Esophagus muscularis mucosa (tissue), 4 donors: ENCODE results near the gene STAT6. TPM values are rescaled to one million over a fixed set of nuclear protein-coding genes. Genes with fewer than 3 reads are reported as not detected.
"Not testable (repeated sequence)": the region's sequence is repeated elsewhere in the genome, so short reads cannot be mapped to it uniquely, and the experiment has no call there.

ENCODE experiments used
- DNase-seq: peaks from one replicate; pipeline ENCODE4 v3.0.0-alpha.2; 2017; ENCODE audit errors: extremely low spot score
- H3K27ac ChIP-seq, 4 donors: fragments of 200-600 bp; sonication (generic); replicated peaks in 1 of 4; 1 replicate in 3 of 4; 2 replicates in 1 of 4; pipeline ENCODE4 v1.5.1; 2016 to 2019; ENCODE audit warnings: mild to moderate bottlenecking in 1 of 4
- H3K27me3 ChIP-seq, 4 donors: fragments of 200-600 bp; sonication (generic); one replicate each; pipeline versions ENCODE4 v1.5.1 to v1.6.0; 2016 to 2019
- H3K36me3 ChIP-seq, 4 donors: fragments of 200-600 bp; sonication (generic); one replicate each; pipeline ENCODE4 v1.5.1; 2016 to 2019
- H3K4me1 ChIP-seq, 4 donors: fragments of 200-600 bp; sonication (generic); one replicate each; pipeline ENCODE4 v1.5.1; 2016 to 2019
- H3K4me3 ChIP-seq, 4 donors: fragments of 200-600 bp; sonication (generic); 1 replicate in 2 of 4; 2 replicates in 2 of 4; pipeline ENCODE4 v1.5.1; 2016 to 2019; ENCODE audit warnings: mild to moderate bottlenecking in 4 of 4, moderate library complexity in 1 of 4
- H3K9me3 ChIP-seq, 4 donors: fragments of 200-600 bp; sonication (generic); 1 replicate in 3 of 4; 2 replicates in 1 of 4; pipeline ENCODE4 v1.5.1; 2016 to 2019
- EP300 ChIP-seq: sonication (generic); formaldehyde crosslinking; IDR thresholded peaks from one replicate; pipeline ENCODE4 v1.6.1; 2017; ENCODE audit warnings: antibody characterized with exemption
- POLR2A ChIP-seq: fragments of 450-650 bp; IDR thresholded peaks from one replicate; pipeline ENCODE4 v1.6.1; 2017; ENCODE audit warnings: antibody characterized with exemption, moderate library complexity, mild to moderate bottlenecking, low read depth
- POLR2AphosphoS5 ChIP-seq, 2 donors: sonication (generic); formaldehyde crosslinking; IDR thresholded peaks; one replicate each; pipeline ENCODE4 v1.6.1; 2017; ENCODE audit warnings: antibody characterized with exemption in 2 of 2
- WGBS: methylation state at CpG from one replicate; pipeline ENCODE4 v1.1.5; 2018; 5-methylcytosine and 5-hydroxymethylcytosine counted together
- intact Hi-C: fragments of 100-400 bp; cut with DNase I; formaldehyde crosslinking; loops from one replicate; pipeline ENCODE4 v1.15.1; 2023
- total RNA-seq, 4 donors: library from RNA; depleted of rRNA; stranded (reverse); fragments of >200 nt; gene quantifications; one replicate each; pipeline versions ENCODE4 v1.1.0 to v1.2.1, GENCODE V29; 2016
- TF ChIP-seq, protein P1 (sequence below), 3 experiments: fragments of 200-600 bp in 2 of 3; fragments of 450-650 bp in 1 of 3; sonication (generic) in 2 of 3; IDR thresholded peaks; one replicate each; pipeline ENCODE4 v1.5.1; 2017 to 2019; ENCODE audit warnings: antibody characterized with exemption in 3 of 3, mild to moderate bottlenecking in 2 of 3, moderate library complexity in 1 of 3

STAT6 gene
- total RNA-seq, 4 donors from 2014 or later: 111 to 168 (median 157) TPM

DNA sequence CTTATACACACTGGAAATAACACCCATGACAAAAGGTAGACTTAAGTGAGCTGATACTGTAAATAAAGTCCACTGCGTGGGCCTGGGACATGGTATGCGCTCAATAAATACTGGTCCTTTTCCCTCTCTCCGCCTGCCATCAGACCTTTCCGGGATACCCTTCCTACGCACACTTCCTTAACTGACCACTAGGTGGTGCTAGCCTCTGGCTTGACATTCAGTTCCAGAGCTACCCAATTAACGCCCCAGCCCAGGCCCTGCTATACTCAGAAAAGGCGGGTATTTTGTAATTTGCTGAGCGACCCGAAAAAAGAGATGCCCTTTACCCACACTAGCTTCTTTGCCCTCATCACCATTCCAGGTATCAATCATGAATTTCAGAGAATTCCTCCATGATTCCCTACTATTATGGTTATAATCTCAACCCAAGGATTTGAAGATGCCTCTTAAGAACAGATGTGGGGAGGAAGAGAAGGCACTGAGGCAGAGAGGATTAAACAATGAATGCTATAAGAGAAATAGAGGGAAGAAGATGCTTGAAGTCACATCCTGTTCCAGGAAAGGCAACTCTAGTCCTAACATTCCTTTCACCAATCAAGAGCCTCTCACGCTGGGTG, 13.2 kb upstream of the STAT6 start:
- no peaks in the 10 kb centered on the region for H3K9me3 ChIP-seq
- DNase-seq: no peak
- H3K4me1 ChIP-seq: peaks cover 4 to 19% (median 17%) of the 10 kb centered on the region in 4 donors
- H3K36me3 ChIP-seq: no peaks in the 10 kb centered on the region
- intact Hi-C loops: loop anchor here (2.0 kb wide), 1 partner anchor 58 kb away; no protein-coding TSS in a partner anchor
- TF ChIP-seq POLR2A: no peak
- peak in 1 of 2 donors; percentile 39 for TF ChIP-seq POLR2AphosphoS5 (IDR thresholded peaks at IDR 0.05)
- TF ChIP-seq, protein P1, sequence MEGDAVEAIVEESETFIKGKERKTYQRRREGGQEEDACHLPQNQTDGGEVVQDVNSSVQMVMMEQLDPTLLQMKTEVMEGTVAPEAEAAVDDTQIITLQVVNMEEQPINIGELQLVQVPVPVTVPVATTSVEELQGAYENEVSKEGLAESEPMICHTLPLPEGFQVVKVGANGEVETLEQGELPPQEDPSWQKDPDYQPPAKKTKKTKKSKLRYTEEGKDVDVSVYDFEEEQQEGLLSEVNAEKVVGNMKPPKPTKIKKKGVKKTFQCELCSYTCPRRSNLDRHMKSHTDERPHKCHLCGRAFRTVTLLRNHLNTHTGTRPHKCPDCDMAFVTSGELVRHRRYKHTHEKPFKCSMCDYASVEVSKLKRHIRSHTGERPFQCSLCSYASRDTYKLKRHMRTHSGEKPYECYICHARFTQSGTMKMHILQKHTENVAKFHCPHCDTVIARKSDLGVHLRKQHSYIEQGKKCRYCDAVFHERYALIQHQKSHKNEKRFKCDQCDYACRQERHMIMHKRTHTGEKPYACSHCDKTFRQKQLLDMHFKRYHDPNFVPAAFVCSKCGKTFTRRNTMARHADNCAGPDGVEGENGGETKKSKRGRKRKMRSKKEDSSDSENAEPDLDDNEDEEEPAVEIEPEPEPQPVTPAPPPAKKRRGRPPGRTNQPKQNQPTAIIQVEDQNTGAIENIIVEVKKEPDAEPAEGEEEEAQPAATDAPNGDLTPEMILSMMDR (IDR thresholded peaks at IDR 0.05): peak; percentile 98 to 99 (median 99)
- H3K4me3 ChIP-seq: no peak overlapping the region
- 14% methylated on average over 10 of the region's 10 CpGs for WGBS
- no peak overlapping the region for H3K27ac ChIP-seq
- peaks cover 0 to 2% (median 0%) of the 10 kb centered on the region in 4 donors for H3K27me3 ChIP-seq

DNA sequence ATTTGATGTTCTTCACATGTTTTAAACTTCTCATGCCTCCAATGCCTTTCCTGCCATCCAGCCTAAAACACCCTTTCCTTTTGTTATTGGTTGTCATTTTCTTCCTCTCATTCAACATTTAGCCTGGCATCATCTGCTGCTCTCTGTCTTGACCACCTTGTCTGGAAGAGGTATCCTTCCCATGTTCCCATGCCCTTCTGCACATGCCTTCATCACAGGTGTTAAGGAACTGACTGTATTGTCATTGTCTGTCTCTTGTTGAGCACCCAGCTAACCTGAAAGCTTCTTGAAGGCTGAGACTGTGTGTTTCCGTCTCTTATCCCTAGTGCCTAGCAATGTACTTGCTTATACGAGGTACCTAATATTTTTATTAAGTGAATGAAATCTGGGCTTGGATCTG, 12.7 kb upstream of the STAT6 start:
- no peak overlapping the region for H3K27ac ChIP-seq
- no peak for DNase-seq
- peaks cover 0 to 2% (median 0%) of the 10 kb centered on the region in 4 donors for H3K27me3 ChIP-seq
- peaks cover 4 to 17% (median 12%) of the 10 kb centered on the region in 4 donors for H3K4me1 ChIP-seq
- no peak for TF ChIP-seq EP300
- TF ChIP-seq POLR2A: no peak
- TF ChIP-seq POLR2AphosphoS5 (IDR thresholded peaks at IDR 0.05): no peak
- TF ChIP-seq, protein P1 (IDR thresholded peaks at IDR 0.05): no peak
- WGBS: 28% methylated on average over 2 of the region's 2 CpGs
- intact Hi-C loops: loop anchor here (2.0 kb wide), 1 partner anchor 59 kb away; no protein-coding TSS in a partner anchor
- H3K4me3 ChIP-seq: no peak overlapping the region
- no peaks in the 10 kb centered on the region for H3K9me3 ChIP-seq
- no peaks in the 10 kb centered on the region for H3K36me3 ChIP-seq

DNA sequence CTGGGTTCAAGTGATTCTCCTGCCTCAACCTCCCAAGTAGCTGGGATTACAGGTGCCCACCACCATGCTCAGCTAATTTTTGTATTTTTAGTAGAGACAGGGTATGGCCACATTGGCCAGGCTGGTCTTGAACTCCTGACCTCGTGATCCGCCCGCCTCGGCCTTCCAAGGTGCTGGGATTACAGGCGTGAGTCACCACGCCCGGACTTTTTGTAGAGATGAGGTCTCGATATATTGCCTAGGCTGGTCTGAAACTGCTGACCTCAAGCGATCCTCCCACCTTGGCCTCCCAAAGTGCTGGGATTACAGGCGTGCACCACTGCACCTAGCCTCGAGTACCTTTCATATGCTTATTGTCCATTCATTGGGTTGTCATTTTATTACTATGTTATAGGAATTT, 9.6 kb upstream of the STAT6 start:
- H3K4me3 ChIP-seq, H3K27me3 ChIP-seq, intact Hi-C loops, H3K9me3 ChIP-seq, H3K36me3 ChIP-seq, H3K27ac ChIP-seq, DNase-seq, H3K4me1 ChIP-seq: not testable (repeated sequence)
- 91% methylated on average over 11 of the region's 11 CpGs for WGBS

DNA sequence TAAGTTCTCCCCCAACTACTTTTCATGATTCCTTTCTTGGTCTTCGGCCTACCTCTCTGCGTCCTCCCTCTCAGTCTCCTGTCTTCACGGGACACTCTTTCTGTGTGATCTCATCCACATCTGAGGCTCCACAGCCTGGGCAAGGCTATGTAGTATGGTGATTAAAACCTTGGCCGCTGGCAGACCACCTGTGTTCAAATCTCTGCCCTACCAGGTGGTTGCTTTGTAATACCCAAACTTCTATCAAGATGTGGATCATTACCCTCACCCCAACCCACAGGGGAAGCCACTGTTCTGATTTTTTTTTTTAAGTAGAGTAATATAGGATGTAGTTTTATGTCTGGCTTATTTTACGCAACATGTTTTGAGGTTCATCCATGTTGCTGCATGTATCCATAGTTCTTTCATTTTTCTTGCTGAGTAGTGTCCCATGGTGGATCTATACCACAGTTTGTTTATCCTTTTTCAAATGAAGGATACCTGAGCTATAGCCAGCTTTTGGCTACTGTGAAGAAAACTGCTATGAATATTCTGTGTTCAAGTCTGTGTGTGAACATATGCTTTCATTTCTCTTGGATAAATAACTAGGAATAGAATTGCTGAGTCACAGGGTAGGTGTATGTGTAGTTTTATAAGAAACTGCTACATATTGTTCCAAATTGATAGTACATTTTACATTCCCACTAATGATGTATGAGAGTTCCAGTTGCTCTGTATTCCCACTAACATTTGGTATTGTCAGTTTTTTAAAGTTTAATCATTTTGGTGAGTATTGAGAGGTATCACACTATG, 8.3 kb upstream of the STAT6 start:
- Histone ChIP-seq H3K27me3 (no peaks in the 10 kb centered on the region), H3K4me3 (no peak overlapping the region), H3K36me3 (no peaks in the 10 kb centered on the region), H3K9me3 (no peaks in the 10 kb centered on the region), H3K27ac (no peak overlapping the region), H3K4me1 (peaks cover 0 to 7% (median 0%) of the 10 kb centered on the region in 4 donors)
- TF ChIP-seq, protein P1 (IDR thresholded peaks at IDR 0.05): no peak
- TF ChIP-seq POLR2AphosphoS5 (IDR thresholded peaks at IDR 0.05) (no peak), POLR2A (no peak)
- no peak for DNase-seq
- intact Hi-C loops: no loop called here
- WGBS: 86% methylated on average over 5 of the region's 5 CpGs

DNA sequence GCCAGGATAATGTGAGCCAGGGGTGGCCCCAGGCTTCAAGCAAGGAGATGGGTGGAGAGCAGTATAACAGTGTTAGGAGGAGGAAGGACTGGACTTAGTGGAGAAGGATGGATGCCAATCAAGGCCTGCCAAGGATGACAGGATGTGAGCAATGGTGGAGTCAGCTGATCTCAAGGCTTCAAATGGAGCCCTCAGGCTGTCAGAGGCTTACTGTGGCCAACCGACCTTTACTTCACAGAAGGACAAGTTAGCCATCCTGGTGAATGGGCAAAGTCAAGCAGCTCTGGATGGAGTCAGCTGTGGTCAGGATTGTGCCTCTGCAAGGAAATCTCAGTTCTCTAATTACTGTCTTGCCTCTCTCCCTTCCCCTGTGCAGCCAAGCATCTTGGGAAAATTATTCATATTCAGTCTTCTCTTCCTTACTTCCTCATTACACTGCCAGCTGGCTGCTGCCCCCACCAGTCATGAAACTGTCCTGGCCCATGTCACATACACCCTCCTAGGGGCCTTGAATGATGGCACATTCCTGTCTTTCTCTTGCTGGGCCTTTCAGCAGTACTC, 7.6 kb upstream of the STAT6 start:
- 100% methylated on average over 1 of the region's 1 CpG for WGBS
- Histone ChIP-seq H3K9me3 (no peaks in the 10 kb centered on the region), H3K4me3 (no peak overlapping the region), H3K4me1 (peaks cover 0 to 7% (median 0%) of the 10 kb centered on the region in 4 donors), H3K27ac (peak overlapping the region in 1 of 4 donors; percentile 40), H3K36me3 (no peaks in the 10 kb centered on the region), H3K27me3 (no peaks in the 10 kb centered on the region)
- intact Hi-C loops: no loop called here
- TF ChIP-seq, protein P1 (IDR thresholded peaks at IDR 0.05): no peak
- TF ChIP-seq POLR2AphosphoS5 (IDR thresholded peaks at IDR 0.05): no peak
- no peak for TF ChIP-seq EP300
- TF ChIP-seq POLR2A: no peak
- DNase-seq: no peak
